Panc1 (cell line): ENCODE measurements around the gene VASN. TPM values are rescaled to one million over a fixed set of nuclear protein-coding genes. Genes with fewer than 3 reads are reported as not detected.
A peak's percentile ranks its signal among the peaks of the same experiment; 100 is the strongest.

Source experiments
- ATAC-seq: fragments of 200-7000 bp; cut with Tn5 transposase; 2 replicates; pipeline ENCODE4 v1.9.1; 2020; ENCODE audit warnings: mild to moderate bottlenecking, moderate library complexity
- BruUV-seq: library from RNA; stranded (reverse); fragments of 400-500 nt; replicated peaks from 2 replicates; lab custom pipeline; 2021; lab: Mats Ljungman, UMichigan
- CTCF ChIA-PET: fragments of 300-600 bp; sonication (Branson Sonifier 250); formaldehyde crosslinking; loops from one replicate; lab custom pipeline; 2022; ENCODE audit warnings: antibody characterized with exemption; lab: Charles Lee
- POLR2A ChIA-PET: fragments of 300-600 bp; sonication (Branson Sonifier 250); formaldehyde crosslinking; loops from one replicate; lab custom pipeline; 2022; ENCODE audit warnings: antibody characterized with exemption; lab: Charles Lee
- DNase-seq: peaks from one replicate; pipeline ENCODE4 v3.0.0-alpha.2; 2010; ENCODE audit warnings: low read depth, low spot score
- H3K27ac ChIP-seq: 2 replicates; pipeline ENCODE4 v1.5.1; 2011; ENCODE audit warnings: mild to moderate bottlenecking, low read length, inconsistent platforms
- H3K27me3 ChIP-seq: fragments of 200-500 bp; sonication (Bioruptor generic); 2 replicates; pipeline ENCODE4 v1.6.0; 2014; ENCODE audit warnings: low read length, inconsistent platforms; ENCODE audit not compliant: control insufficient read depth, insufficient read depth
- H3K36me3 ChIP-seq: fragments of 200-500 bp; sonication (Bioruptor generic); 2 replicates; pipeline ENCODE4 v1.5.1; 2014; ENCODE audit warnings: inconsistent platforms, mild to moderate bottlenecking, low read length, moderate library complexity; ENCODE audit not compliant: control insufficient read depth, insufficient read depth
- H3K4me1 ChIP-seq: 2 replicates; pipeline ENCODE4 v1.5.1; 2011; ENCODE audit warnings: inconsistent platforms, mild to moderate bottlenecking, low read length, moderate library complexity; ENCODE audit not compliant: control insufficient read depth, insufficient read depth
- H3K4me3 ChIP-seq, 2 experiments: 2 replicates each; pipeline ENCODE4 v1.5.1; 2011 to 2012; ENCODE audit warnings: low read depth in 2 of 2, low read length in 2 of 2, mild to moderate bottlenecking in 2 of 2, inconsistent platforms in 1 of 2, moderate library complexity in 1 of 2
- H3K9me3 ChIP-seq: fragments of 200-500 bp; sonication (Bioruptor generic); 2 replicates; pipeline ENCODE4 v1.5.1; 2014; ENCODE audit warnings: low read depth, mild to moderate bottlenecking, inconsistent platforms, low read length, moderate library complexity; ENCODE audit not compliant: control insufficient read depth, insufficient read depth
- POLR2AphosphoS5 ChIP-seq: IDR thresholded peaks from 2 replicates; pipeline ENCODE4 v1.6.1; 2012; ENCODE audit warnings: mild to moderate bottlenecking, low read depth, low read length, moderate library complexity
- TCF7L2 ChIP-seq: IDR thresholded peaks from 2 replicates; pipeline ENCODE4 v1.6.1; 2011; ENCODE audit warnings: mild to moderate bottlenecking, low read depth, low read length, inconsistent platforms
- in situ Hi-C: cut with HindIII; loops from 2 replicates; pipeline ENCODE4 v1.10.0; 2016; ENCODE audit warnings: low sequenced_read_pairs, low pct_unique_long_range_greater_than_20kb
- intact Hi-C: fragments of 100-400 bp; cut with micrococcal nuclease; formaldehyde crosslinking; loops from one replicate; pipeline ENCODE4 v1.10.0; 2022; ENCODE audit not compliant: unreplicated experiment
- total RNA-seq: library from RNA; stranded (reverse); gene quantifications from one replicate; pipeline ENCODE4 v1.2.1, GENCODE V29; 2021; ENCODE audit not compliant: unreplicated experiment
- TF ChIP-seq, protein P1 (sequence below): fragments of 450-650 bp; IDR thresholded peaks from 2 replicates; pipeline ENCODE4 v1.5.1; 2017; ENCODE audit warnings: mild to moderate bottlenecking
- TF ChIP-seq, protein P2 (sequence below), 2 experiments: IDR thresholded peaks; 2 replicates each; pipeline ENCODE4 v1.6.1; 2011 to 2012; ENCODE audit warnings: low read depth in 2 of 2, control low read depth in 1 of 2, low read length in 1 of 2, mild to moderate bottlenecking in 1 of 2, moderate library complexity in 1 of 2; ENCODE audit not compliant: insufficient read depth in 1 of 2

The VASN gene
- total RNA-seq, 1 experiment from 2014 or later = 33.5 TPM

DNA sequence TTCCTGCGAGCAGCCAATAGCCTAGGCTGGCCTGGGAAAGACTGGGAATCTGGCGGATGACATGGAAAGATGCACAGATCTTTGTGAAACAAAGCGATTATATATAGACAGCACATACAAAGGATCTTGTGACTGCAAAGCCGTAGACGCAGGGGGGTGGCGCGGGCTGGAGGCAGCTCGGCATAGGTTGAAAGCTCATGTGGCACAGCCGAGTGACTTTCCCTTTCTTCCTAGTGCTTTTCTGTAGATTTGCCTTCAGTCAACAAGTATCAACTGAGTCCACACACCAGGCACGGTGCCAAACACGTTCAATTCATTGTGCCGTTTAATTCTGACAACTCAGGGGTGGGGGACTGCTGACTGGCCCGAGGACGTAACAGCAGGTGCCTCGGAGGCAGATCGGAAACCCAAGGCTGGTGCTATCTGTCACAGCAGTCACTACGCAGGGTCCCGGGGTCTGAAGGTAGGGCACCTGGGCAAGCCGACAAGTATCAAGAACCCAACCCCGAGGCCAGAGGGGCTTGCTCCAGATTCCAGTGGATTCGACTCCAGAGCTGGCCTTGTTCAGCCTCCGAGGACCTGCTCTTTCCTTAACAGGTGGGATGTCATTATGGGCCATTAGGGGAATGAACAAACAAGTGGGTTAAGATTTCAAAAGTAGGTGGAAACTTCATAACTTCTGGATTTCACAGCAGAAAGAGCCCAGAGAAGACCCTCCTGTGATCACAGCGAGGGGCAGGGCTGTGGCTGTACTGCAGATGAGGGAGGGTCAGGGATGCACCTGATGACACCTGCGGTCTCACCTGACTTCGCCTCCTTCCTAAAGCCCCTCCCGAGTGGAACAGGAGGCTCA, 26.4 kb upstream of the VASN start:
- no peaks in the 10 kb centered on the region for H3K27me3 ChIP-seq
- peak overlapping the region; percentile 40; the same call in 1 of the 2 replicates for H3K27ac ChIP-seq
- intact Hi-C loops (no loop called here), in situ Hi-C loops (no loop called here)
- DNase-seq (no peak), ATAC-seq (peak; percentile 71)
- H3K9me3 ChIP-seq = no peaks in the 10 kb centered on the region
- BruUV-seq = no TSS peak
- TF ChIP-seq POLR2AphosphoS5 = 0 out of 2 replicates have a peak, but pooled peaks have one; percentile 21
- no peak for TF ChIP-seq TCF7L2
- peaks cover 63% of the 10 kb centered on the region for H3K4me1 ChIP-seq
- no peaks in the 10 kb centered on the region for H3K36me3 ChIP-seq
- CTCF ChIA-PET = no interaction called here
- POLR2A ChIA-PET = interaction anchor here (1.1 to 1.4 kb wide), 2 partner anchors 24 to 74 kb away, joined by 3 read pairs; no protein-coding TSS in a partner anchor
- peak overlapping the region in 1 of 2 experiments; percentile 37; a peak in 1 of 4 replicates for H3K4me3 ChIP-seq

DNA sequence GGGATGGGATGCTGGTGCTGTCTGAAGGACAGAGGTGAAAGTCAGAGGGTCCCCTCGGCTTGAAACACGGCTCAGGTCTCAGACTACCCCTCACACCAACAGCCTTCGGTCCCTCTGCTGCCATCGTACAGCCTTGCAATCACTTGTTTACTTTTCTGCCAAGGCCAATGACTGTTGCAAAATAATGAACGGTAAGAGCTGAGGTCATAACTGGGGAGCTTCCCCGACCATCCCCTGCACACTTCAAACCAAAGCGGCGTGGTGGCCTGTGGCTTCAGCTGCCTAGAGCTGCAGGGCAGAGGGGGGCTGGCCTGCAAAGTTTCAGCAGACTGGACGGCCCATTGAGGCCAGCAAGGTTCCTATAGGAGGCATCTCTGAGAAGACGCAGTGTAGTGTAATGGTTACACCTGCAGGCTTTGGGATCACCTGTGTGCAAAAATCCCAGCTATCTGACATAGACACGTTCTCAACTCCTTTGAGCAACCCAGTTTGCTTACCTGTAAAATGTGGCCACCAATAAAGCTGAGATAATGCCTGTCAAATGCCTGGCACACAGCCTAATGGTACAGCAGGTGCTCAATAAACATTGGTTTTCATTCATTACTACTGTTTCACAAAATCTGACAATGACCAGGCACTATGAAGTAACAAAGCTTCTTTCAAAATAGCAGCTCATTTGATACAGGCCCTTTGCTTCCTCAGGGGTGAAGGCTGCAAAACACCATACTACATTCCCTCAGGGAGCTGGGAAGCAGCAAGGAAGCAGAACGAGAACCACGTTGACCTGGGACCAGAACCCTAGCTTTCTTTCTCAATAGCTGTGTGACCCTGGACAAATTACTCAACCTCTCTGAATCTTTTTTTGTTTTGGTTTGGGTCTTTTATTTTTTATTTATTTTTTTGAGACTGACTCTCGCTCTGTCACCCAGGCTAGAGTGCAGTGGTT, 25.5 kb upstream of the VASN start:
- TF ChIP-seq, protein P1, sequence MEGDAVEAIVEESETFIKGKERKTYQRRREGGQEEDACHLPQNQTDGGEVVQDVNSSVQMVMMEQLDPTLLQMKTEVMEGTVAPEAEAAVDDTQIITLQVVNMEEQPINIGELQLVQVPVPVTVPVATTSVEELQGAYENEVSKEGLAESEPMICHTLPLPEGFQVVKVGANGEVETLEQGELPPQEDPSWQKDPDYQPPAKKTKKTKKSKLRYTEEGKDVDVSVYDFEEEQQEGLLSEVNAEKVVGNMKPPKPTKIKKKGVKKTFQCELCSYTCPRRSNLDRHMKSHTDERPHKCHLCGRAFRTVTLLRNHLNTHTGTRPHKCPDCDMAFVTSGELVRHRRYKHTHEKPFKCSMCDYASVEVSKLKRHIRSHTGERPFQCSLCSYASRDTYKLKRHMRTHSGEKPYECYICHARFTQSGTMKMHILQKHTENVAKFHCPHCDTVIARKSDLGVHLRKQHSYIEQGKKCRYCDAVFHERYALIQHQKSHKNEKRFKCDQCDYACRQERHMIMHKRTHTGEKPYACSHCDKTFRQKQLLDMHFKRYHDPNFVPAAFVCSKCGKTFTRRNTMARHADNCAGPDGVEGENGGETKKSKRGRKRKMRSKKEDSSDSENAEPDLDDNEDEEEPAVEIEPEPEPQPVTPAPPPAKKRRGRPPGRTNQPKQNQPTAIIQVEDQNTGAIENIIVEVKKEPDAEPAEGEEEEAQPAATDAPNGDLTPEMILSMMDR = no peak
- TF ChIP-seq, protein P2, sequence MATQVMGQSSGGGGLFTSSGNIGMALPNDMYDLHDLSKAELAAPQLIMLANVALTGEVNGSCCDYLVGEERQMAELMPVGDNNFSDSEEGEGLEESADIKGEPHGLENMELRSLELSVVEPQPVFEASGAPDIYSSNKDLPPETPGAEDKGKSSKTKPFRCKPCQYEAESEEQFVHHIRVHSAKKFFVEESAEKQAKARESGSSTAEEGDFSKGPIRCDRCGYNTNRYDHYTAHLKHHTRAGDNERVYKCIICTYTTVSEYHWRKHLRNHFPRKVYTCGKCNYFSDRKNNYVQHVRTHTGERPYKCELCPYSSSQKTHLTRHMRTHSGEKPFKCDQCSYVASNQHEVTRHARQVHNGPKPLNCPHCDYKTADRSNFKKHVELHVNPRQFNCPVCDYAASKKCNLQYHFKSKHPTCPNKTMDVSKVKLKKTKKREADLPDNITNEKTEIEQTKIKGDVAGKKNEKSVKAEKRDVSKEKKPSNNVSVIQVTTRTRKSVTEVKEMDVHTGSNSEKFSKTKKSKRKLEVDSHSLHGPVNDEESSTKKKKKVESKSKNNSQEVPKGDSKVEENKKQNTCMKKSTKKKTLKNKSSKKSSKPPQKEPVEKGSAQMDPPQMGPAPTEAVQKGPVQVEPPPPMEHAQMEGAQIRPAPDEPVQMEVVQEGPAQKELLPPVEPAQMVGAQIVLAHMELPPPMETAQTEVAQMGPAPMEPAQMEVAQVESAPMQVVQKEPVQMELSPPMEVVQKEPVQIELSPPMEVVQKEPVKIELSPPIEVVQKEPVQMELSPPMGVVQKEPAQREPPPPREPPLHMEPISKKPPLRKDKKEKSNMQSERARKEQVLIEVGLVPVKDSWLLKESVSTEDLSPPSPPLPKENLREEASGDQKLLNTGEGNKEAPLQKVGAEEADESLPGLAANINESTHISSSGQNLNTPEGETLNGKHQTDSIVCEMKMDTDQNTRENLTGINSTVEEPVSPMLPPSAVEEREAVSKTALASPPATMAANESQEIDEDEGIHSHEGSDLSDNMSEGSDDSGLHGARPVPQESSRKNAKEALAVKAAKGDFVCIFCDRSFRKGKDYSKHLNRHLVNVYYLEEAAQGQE (IDR thresholded peaks at IDR 0.05; ENCODE audit: insufficient read depth in 1 of 2, low read depth in 2 of 2, low read length in 1 of 2) = no peak
- TF ChIP-seq TCF7L2 = 0 out of 2 replicates have a peak, but pooled peaks have one; percentile 18
- no peak for TF ChIP-seq POLR2AphosphoS5
- peak overlapping the region; percentile 40; the same call in 1 of the 2 replicates for H3K27ac ChIP-seq
- intact Hi-C loops (no loop called here), in situ Hi-C loops (no loop called here)
- no TSS peak for BruUV-seq
- ATAC-seq (peak; percentile 31), DNase-seq (no peak)
- ChIA-PET CTCF (interaction anchor here (0.6 kb wide), 2 partner anchors 57 to 245 kb away, joined by 3 to 4 read pairs; no protein-coding TSS in a partner anchor), POLR2A (interaction anchor here (0.6 to 1.4 kb wide), 3 partner anchors 23 to 75 kb away, joined by 3 to 7 read pairs (median 3); no protein-coding TSS in a partner anchor)
- peaks cover 54% of the 10 kb centered on the region for H3K4me1 ChIP-seq
- H3K9me3 ChIP-seq = no peaks in the 10 kb centered on the region
- no peaks in the 10 kb centered on the region for H3K27me3 ChIP-seq
- H3K36me3 ChIP-seq = no peaks in the 10 kb centered on the region
- H3K4me3 ChIP-seq = peak overlapping the region in 1 of 2 experiments; percentile 37; a peak in 1 of 4 replicates
